SKM-1 treated with dmso at 0.1 percent for 144 hours (cell line): Measurements from ENCODE around the gene CNOT6.

Experiments
- DNase-seq: peaks from one replicate; lab custom pipeline; 2025; ENCODE audit not compliant: unreplicated experiment; lab: John Stamatoyannopoulos, UW

The CNOT6 gene

DNA sequence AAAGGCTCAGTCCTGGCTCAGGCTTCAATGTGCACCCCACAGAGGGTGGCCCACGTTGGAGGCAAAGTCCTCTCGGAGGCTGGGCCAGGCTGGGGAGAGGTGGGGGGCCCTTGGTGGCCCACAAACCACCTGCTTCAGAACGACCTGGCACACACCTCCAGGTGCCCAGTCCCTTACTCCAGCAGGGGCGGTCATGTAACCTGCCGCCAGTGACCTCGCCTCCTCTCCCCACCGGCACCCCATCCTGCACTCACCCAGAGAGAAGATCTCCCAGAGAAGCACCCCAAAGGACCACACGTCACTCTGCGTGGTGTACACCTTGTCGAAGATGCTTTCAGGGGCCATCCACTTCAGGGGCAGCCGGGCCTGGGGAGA, 119.6 kb downstream of the CNOT6 start:
- DNase-seq, result no peak

DNA sequence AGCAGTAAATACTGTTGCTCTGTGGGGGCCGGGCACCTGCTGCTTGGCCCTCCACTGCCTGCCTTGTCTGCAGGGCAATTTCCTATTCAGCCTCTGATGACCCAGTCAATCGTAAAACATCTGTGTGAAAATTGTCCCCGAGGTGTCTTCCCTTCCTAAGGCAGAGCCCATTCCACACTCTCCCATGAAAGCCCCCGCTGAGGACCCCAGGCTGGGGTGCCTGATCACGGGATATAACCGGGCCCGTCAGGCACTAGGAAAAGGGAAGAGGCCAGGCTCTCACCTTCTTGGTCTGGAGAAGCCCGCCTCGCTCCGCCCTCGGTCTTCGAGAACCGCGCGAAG, 124.3 kb downstream of the CNOT6 start:
- DNase-seq, result no peak

- DNase-seq, result peak; percentile 38
Measured at GRCh38 chr5:180618829-180619562, 124.8 kb downstream of the CNOT6 start.

- DNase-seq, result no peak
Measured at GRCh38 chr5:180619563-180619915, 125.4 kb downstream of the CNOT6 start.

DNA sequence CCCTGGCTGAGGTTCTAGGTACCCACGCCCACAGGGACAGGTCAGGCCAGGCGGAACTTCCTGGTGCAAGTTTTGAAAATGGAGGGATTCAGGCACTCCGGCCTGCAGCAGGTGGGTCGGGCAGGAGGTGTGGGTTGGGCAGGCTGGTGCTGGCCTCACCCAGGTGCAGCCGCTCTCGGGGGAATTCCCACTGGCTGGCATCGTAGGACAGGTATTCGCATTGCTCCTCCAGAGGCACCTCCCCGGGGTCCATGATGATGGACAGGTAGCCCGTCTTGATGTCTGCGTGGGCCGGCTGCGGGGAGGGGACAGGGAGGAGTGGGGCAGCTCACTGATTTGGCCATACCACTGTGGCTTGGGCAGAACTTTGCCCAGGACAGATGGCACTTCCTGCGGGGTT, 125.8 kb downstream of the CNOT6 start:
- no peak for DNase-seq

DNA sequence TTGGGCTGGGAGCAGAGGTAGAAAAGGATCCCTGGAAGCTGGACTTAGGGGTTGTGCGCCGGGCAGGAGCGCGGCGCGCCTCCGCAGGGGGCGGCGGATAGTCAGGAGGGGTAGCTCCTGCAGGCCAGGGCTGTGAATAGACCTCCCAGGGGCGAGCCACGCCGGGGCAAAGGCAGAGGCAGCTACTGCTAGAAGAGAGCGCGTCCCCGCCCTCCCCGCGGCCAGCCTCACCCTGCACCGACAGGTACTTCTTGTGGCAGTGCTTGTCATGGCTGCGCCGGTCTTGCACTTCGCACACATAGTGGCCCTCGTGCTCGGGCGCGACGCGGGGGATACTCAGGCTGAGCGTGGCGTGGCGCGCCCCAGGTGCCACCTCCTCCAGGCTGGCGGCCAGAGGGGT, 127.1 kb downstream of the CNOT6 start:
- no peak for DNase-seq

DNA sequence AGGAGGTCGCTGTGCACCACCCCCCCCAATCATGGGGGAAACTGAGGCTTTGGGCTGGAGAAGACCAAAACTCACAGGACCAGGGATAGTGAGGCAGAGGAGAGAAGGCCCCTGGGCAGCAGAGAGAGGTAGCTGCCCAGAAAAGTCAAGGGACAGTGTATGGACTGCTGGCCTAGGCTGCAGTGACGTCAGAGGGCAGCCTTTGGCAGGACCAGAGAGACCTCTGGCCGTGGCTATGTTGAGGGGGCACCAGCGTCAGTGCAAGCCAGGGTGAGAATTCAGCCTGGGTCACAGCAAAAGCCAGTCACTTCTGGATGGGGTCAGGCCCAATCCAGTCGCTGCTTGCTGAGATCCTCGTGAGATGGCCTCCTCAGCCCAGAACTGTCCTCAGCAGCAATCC, 128.7 kb downstream of the CNOT6 start:
- no peak for DNase-seq

- DNase-seq, result no peak
Measured at GRCh38 chr5:180623411-180623834, 129.2 kb downstream of the CNOT6 start.

- no peak for DNase-seq
Measured at GRCh38 chr5:180623844-180624243, 129.7 kb downstream of the CNOT6 start.

DNA sequence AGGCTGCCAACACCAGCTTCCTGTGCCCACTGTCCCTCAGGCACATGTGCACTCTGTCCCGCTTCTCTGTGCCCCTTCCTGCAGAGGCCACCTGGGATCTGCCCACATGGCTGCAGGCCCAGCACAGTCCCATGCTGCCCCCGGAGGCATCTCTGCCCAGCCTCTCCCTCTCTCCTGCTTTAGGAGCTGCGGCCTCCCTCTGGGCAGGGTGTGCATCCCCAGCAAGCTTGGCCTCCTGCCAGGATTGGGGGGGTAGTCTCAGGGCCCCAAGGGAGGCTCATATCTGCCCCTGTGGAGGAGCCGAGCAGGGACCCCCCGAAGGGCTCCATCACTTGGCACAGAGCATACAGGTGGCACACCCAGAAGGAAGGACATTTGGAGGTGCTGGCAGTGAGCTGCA, 130.4 kb downstream of the CNOT6 start:
- DNase-seq, result no peak

DNA sequence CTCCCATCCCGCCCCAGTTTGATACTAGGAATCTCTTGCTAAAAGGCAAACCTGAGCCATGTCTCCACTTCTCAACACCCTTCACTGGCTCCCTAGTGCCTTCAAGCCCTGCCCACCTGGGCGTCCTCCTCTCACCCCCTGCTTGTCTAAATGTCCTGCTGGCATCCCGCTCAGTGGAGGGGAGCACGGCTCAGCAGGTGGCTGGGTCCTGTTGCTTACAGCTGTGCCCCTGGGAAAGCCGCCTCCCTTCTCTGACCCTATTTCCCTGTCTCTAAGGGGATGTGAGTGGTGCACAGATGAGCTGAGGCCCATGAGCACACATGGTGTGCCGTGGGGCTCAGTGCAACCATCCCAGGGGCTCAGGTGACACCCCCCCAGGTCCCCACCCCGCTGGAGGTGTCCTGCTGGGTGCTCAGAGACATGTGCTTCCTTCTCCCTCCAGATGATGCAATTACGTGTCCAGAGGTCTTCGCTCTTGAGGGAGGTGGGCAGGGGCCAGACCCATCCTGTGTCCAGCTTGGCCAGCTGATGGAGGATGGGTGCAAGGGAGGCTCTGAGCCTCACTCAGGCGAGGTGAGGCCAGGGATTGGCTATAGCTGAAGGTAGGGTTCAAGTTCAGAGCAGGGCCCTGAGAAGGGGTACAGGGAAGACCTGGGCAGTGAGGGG, 131.1 kb downstream of the CNOT6 start:
- DNase-seq, result no peak

DNA sequence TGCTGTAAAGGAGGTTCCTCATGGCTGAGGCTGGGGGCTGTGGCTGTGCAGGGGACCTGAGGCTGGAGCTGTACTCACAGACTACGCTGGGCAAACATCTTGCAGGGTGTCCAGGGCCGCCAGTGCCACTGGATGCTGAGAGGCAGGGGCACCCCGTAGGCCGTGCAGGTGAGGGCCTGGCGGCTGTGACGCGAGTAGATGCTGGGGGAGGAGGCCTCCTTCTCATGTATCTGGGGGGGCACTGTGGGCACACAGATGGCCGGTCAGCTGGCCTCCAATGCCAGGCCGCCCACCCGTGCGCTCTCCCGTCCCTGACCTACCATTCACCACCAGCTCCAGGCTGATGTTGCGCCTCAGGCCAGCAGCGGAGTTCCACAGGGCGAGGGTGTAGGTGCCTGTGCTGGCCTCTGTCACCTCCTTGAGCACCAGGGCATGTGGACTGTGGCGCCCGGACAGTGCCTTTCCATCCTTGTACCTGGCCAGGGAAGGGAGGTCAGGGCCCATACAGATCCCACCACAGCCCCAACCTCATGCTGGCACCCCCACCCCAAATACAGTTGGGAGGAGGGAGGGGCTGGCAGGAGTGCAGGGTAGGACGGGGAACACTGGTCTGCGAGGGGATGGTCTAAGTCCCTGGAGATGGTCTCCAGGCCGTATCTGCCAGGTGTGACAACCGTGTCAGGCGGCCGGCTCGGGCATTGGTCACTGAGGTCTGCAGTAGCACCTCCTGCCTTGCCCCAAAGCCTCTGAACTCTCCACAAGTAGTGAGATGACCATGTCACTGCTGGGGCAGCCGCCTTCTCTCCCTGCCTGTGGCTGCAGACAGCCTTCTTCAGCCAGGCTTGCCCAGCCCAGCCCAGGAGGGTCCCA, 131.8 kb downstream of the CNOT6 start:
- DNase-seq, result no peak

DNA sequence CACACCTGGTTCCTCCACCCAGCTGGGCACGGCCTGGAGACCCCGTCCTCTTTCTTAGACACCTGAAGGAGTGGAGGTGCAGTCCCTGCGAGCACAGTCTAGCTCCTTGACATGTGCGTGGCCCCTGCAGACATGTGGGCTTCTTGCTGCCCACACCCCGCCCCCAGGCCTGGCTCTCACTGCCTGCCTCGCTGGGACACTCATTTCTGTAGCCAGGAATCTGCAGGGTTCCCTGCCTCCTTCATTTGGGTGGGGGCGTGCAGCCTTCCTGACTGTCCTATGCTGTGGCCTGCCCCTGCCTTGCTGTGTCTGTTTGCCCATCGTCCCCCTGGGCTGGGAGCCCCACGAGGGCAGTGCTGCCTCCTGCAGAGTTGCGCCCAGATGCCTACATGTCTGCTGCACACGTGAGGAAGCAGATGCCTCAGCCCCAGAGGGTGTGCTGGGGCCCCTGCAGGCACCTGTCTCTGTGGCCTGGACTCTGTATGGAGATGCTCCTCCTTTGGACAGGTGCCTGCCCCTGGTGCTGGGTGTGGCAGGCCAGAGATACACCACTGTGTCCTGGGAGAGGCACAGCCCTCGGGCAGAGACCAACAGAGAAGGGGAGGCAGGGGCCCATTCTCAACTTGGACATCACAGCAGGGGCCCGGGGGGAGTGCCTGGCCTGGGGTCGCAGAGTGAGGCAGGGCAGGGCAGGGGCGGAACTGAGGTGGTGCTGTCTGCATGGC, 132.6 kb downstream of the CNOT6 start:
- DNase-seq, result no peak

DNA sequence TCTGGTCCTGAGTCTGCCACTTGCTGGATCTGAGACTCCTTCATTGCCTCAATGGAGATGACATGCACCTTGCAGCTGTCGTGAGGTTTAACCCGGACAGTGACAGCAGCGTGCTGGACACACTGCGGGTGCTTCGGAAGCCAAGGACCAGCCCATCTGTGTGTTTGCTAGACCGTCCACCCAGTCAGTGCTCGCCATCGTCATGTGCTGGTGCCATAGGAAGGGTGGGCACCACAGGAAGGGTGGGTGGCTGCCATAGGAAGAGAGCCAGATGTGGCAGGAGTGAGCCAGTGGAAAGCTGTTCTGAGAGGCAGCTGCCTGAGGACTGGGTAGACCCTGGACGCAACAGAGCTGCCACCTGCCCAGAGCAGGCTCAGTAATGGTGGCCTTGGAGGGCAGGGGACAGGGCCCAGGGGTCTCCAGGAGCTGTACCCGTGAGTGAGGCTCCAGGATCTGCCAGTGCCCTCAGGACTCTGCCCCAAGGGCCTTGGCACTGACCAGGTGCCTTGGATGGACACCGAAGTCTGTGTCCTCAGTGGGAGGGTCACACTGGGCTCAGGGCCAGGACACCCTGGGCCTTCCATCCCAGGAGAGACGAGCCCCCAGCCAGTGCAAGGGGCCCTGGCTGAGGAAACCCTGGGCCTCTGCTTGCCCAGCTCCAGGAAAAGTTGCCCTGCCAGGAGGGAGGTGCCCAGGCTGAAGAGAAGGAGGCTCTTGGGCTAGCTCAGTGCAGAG, 133.4 kb downstream of the CNOT6 start:
- no peak for DNase-seq
